ENCODE results near the gene PLGRKT. TPM values are rescaled to one million over a fixed set of nuclear protein-coding genes. Genes with fewer than 3 reads are reported as not detected.

Gene PLGRKT
- total RNA-seq, 4 donors from 2014 or later: 6.9 to 18.5 (median 13.4) TPM

GRCh38 chr9:5460157-5460556, 22.4 kb upstream of the PLGRKT start:
- WGBS: 85% methylated on average over 1 of the region's 1 CpG
- Histone ChIP-seq H3K9me3 (no peaks in the 10 kb centered on the region), H3K36me3 (peaks cover 2% of the 10 kb centered on the region), H3K27me3 (no peaks in the 10 kb centered on the region), H3K27ac (no peak overlapping the region), H3K4me3 (no peak overlapping the region), H3K4me1 (no peaks in the 10 kb centered on the region)
- DNase-seq (ENCODE audit: low spot score in 2 of 2): no peak
- TF ChIP-seq, protein P1, sequence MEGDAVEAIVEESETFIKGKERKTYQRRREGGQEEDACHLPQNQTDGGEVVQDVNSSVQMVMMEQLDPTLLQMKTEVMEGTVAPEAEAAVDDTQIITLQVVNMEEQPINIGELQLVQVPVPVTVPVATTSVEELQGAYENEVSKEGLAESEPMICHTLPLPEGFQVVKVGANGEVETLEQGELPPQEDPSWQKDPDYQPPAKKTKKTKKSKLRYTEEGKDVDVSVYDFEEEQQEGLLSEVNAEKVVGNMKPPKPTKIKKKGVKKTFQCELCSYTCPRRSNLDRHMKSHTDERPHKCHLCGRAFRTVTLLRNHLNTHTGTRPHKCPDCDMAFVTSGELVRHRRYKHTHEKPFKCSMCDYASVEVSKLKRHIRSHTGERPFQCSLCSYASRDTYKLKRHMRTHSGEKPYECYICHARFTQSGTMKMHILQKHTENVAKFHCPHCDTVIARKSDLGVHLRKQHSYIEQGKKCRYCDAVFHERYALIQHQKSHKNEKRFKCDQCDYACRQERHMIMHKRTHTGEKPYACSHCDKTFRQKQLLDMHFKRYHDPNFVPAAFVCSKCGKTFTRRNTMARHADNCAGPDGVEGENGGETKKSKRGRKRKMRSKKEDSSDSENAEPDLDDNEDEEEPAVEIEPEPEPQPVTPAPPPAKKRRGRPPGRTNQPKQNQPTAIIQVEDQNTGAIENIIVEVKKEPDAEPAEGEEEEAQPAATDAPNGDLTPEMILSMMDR (IDR thresholded peaks at IDR 0.05): no peak
- TF ChIP-seq EP300 (IDR thresholded peaks at IDR 0.05) (no peak), POLR2A (IDR thresholded peaks at IDR 0.05) (no peak), POLR2AphosphoS5 (IDR thresholded peaks at IDR 0.05) (no peak)

DNA sequence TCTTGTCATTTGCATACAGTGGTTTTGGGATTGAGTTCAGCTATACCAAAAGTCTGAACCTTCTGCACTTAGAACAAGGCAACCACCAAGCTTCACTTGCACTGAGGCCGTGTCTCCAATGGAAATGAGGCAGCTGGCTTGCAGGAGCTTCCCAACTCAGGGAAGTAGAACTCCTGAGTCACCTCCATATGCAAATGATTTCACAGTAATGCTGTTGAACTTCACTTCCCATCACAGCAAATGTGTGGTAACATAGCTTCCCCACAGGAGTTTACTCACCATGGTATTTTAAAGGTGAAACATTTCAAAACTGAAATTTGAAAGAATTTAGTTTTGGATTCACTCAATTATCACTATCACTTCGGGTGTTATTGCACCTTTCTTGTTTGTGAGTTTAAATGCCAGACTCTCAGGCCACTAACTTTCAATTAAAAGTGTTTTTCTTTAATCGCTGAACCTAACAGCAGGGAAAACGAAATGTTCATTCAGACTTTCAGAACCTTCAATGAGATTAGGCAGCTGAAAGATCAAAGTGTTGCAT, 21.6 kb upstream of the PLGRKT start:
- DNase-seq (ENCODE audit: low spot score in 2 of 2): no peak
- peaks cover 2% of the 10 kb centered on the region for H3K36me3 ChIP-seq
- H3K9me3 ChIP-seq: no peaks in the 10 kb centered on the region
- H3K4me1 ChIP-seq: no peaks in the 10 kb centered on the region
- H3K27me3 ChIP-seq: no peaks in the 10 kb centered on the region
- TF ChIP-seq POLR2AphosphoS5 (IDR thresholded peaks at IDR 0.05) (no peak), POLR2A (IDR thresholded peaks at IDR 0.05) (no peak), EP300 (IDR thresholded peaks at IDR 0.05) (no peak)
- TF ChIP-seq, protein P1 (IDR thresholded peaks at IDR 0.05): no peak
- H3K4me3 ChIP-seq: no peak overlapping the region
- H3K27ac ChIP-seq: no peak overlapping the region
- 85% methylated on average over 4 of the region's 4 CpGs for WGBS

- DNase-seq (ENCODE audit: low spot score in 2 of 2): no peak
- Histone ChIP-seq H3K27ac (no peak overlapping the region), H3K27me3 (no peaks in the 10 kb centered on the region), H3K4me3 (no peak overlapping the region), H3K9me3 (no peaks in the 10 kb centered on the region), H3K4me1 (peaks cover 12% of the 10 kb centered on the region), H3K36me3 (peaks cover 2% of the 10 kb centered on the region)
- WGBS: 56% methylated on average over 2 of the region's 2 CpGs
- TF ChIP-seq EP300 (IDR thresholded peaks at IDR 0.05) (no peak), POLR2A (IDR thresholded peaks at IDR 0.05) (no peak), POLR2AphosphoS5 (IDR thresholded peaks at IDR 0.05) (no peak)
- TF ChIP-seq, protein P1 (IDR thresholded peaks at IDR 0.05): no peak
Measured at GRCh38 chr9:5455181-5455580, 17.5 kb upstream of the PLGRKT start.

DNA sequence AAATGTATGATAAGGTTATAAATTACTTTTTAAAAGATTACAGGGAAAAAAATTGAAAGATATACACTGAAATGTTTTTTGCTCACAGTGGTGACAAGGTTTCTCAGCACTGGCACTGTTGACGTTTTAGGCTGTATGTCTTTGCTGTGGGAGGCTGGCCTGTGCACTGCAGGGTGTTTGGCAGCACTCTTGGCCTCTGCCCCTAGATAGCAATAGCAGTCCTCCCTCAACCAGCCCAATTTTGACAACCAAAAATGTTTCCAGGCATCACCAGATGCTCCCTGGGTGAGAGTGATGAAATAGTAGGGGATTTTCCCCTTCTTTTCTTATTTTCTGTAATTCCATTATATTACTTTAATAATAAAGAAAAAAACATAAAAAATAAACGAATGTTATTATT, 15.9 kb upstream of the PLGRKT start:
- no peak for DNase-seq (ENCODE audit: low spot score in 2 of 2)
- Histone ChIP-seq H3K9me3 (no peaks in the 10 kb centered on the region), H3K27ac (no peak overlapping the region), H3K27me3 (no peaks in the 10 kb centered on the region), H3K4me3 (no peak overlapping the region), H3K36me3 (peaks cover 2% of the 10 kb centered on the region), H3K4me1 (peaks cover 23% of the 10 kb centered on the region)
- TF ChIP-seq, protein P1 (IDR thresholded peaks at IDR 0.05): no peak
- no peak for TF ChIP-seq EP300 (IDR thresholded peaks at IDR 0.05)
- no peak for TF ChIP-seq POLR2AphosphoS5 (IDR thresholded peaks at IDR 0.05)
- TF ChIP-seq POLR2A (IDR thresholded peaks at IDR 0.05): no peak
- 46% methylated on average over 2 of the region's 2 CpGs for WGBS

- H3K9me3 ChIP-seq: no peaks in the 10 kb centered on the region
- TF ChIP-seq POLR2AphosphoS5 (IDR thresholded peaks at IDR 0.05): no peak
- TF ChIP-seq, protein P1 (IDR thresholded peaks at IDR 0.05): no peak
- no peak for TF ChIP-seq POLR2A (IDR thresholded peaks at IDR 0.05)
- TF ChIP-seq EP300 (IDR thresholded peaks at IDR 0.05): no peak
- H3K4me1 ChIP-seq: peaks cover 23% of the 10 kb centered on the region
- H3K36me3 ChIP-seq: peaks cover 2% of the 10 kb centered on the region
- no peaks in the 10 kb centered on the region for H3K27me3 ChIP-seq
- DNase-seq (ENCODE audit: low spot score in 2 of 2): no peak
- WGBS: 69% methylated on average over 2 of the region's 2 CpGs
- no peak overlapping the region for H3K4me3 ChIP-seq
- no peak overlapping the region for H3K27ac ChIP-seq
Measured at GRCh38 chr9:5453004-5453403, 15.3 kb upstream of the PLGRKT start.
